Measurements from ENCODE around the gene CCR6.

CCR6 gene

GRCh38 chr6:167146135-167146534 is 23.2 kb downstream of the CCR6 start:
- no peak overlapping the region for H3K4me3 ChIP-seq (ENCODE audit: low read depth, low read length)

DNA sequence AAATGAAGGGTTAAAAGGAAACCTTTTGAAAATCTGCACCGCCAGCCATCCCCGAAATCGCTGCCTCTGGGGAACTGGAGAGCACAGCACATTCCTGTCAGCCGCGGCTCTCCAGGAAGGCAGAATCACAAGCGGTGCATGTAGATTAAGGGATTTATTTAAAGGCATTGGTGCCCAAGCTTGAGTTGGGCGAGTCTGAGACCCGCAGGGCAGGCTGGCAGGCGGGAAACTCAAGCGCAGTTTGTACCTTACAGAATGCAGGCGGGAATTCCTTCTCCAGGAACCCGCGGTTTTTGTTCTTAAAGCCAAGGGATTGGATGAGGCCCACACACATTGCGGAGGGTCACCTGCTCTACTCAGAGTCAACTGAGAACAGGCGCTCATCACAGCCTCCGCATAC is 24.1 kb downstream of the CCR6 start:
- H3K4me3 ChIP-seq (ENCODE audit: low read depth, low read length), result no peak overlapping the region

More at GRCh38 chr6:167146135-167146534, 23.2 kb downstream of the CCR6 start:
- TF ChIP-seq, protein P1, sequence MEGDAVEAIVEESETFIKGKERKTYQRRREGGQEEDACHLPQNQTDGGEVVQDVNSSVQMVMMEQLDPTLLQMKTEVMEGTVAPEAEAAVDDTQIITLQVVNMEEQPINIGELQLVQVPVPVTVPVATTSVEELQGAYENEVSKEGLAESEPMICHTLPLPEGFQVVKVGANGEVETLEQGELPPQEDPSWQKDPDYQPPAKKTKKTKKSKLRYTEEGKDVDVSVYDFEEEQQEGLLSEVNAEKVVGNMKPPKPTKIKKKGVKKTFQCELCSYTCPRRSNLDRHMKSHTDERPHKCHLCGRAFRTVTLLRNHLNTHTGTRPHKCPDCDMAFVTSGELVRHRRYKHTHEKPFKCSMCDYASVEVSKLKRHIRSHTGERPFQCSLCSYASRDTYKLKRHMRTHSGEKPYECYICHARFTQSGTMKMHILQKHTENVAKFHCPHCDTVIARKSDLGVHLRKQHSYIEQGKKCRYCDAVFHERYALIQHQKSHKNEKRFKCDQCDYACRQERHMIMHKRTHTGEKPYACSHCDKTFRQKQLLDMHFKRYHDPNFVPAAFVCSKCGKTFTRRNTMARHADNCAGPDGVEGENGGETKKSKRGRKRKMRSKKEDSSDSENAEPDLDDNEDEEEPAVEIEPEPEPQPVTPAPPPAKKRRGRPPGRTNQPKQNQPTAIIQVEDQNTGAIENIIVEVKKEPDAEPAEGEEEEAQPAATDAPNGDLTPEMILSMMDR (IDR thresholded peaks at IDR 0.05; ENCODE audit: low read depth, low read length), result no peak

GRCh38 chr6:167148021-167148420 is 25.1 kb downstream of the CCR6 start:
- TF ChIP-seq, protein P1 (IDR thresholded peaks at IDR 0.05; ENCODE audit: low read depth, low read length), result no peak
- H3K4me3 ChIP-seq (ENCODE audit: low read depth, low read length), result no peak overlapping the region

More for the DNA sequence above, 24.1 kb downstream of the CCR6 start:
- TF ChIP-seq, protein P1 (IDR thresholded peaks at IDR 0.05; ENCODE audit: low read depth, low read length), result no peak

GRCh38 chr6:167148997-167149396 is 26.1 kb downstream of the CCR6 start:
- TF ChIP-seq, protein P1 (IDR thresholded peaks at IDR 0.05; ENCODE audit: low read depth, low read length), result no peak
- H3K4me3 ChIP-seq (ENCODE audit: low read depth, low read length), result no peak overlapping the region

DNA sequence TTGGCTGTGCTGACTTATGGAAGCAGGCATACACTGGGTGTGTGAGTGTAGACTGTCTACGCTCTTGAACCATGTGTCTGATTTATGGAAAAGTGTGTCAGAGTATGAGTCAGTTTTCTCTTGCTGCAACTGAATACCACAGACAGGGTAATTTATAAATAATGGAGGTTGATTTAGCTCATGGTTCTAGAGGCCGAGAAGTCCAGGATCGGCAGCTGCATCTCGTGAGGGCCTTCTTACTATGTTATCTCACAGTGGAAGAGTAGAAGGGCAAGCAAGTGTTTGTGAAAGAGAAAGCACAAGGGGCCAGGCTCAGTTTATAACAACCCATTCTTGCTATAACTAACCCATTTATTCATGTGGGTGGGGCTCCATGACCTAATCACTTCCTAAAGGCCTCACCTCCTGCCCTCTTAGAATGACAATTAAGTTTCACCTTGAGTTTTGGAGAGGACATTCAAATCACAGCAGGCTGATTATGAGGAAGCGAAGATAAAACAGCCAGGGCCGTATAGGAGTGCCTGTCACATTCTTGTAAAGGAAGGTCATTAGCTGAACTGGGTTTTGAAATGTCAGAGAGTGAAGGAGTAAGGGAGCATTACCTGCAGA is 28.1 kb downstream of the CCR6 start:
- TF ChIP-seq, protein P1 (IDR thresholded peaks at IDR 0.05; ENCODE audit: low read depth, low read length), result no peak
- H3K4me3 ChIP-seq (ENCODE audit: low read depth, low read length), result no peak overlapping the region

- TF ChIP-seq, protein P1 (IDR thresholded peaks at IDR 0.05; ENCODE audit: low read depth, low read length), result no peak
- no peak overlapping the region for H3K4me3 ChIP-seq (ENCODE audit: low read depth, low read length)
Observed at GRCh38 chr6:167151648-167152047, 28.8 kb downstream of the CCR6 start.

DNA sequence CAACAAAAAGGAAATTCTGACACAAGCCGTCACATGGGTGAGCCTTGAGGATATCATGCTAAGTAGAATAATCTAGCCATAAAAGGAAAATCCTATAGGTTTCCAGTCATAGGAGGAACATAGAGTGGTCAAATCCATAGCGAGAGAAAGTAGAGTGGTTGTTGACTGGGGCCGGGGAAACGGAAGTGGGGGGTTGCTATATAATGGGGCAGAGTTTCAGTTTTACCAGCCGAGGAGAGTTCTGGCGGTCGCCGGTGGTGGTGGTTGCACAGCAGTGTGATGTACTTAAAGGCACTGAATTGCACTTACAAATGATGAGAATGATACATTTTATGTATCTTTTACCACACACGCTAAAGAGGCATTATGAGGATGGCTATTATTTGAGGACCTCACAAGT is 30.0 kb downstream of the CCR6 start:
- no peak overlapping the region for H3K4me3 ChIP-seq (ENCODE audit: low read depth, low read length)
- TF ChIP-seq, protein P1 (IDR thresholded peaks at IDR 0.05; ENCODE audit: low read depth, low read length), result no peak

Measured in WI38 (cell line).